ENCODE data around the gene TRAF5. TPM values are rescaled to one million over a fixed set of nuclear protein-coding genes. Genes with fewer than 3 reads are reported as not detected.
A peak's percentile ranks its signal among the peaks of the same experiment; 100 is the strongest.

TRAF5 gene
- total RNA-seq, 1 experiment from 2014 or later, result 6.5 TPM

DNA sequence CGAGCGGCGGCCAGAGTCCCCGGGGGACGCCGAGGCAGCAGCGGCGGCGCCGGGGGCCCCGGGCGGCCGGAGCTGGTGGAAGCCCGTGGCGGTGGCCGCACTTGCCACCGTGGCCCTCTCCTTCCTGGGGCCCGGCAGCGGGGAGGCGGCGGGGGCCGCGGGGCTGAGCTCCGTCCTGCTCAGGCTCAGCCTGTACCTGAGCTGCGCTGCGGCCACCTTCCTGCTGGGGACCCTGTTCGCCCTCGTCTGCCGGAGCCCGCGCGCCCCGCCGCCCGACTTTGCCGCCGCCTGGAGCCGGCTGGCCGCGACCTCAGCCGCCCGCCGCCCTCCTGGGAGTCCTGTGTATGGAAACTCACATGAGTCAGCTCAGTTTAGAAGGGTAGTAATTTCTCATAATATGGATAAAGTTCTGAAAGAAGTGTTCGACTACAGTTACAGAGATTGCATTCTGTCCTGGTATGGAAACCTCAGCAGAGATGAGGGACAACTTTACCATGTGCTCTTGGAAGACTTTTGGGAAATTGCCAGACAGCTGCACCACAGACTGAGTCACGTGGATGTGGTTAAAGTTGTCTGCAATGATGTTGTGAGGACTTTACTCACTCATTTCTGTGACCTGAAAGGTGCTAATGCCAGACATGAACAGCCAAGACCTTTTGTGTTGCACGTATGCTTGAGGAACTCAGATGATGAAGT is 90.1 kb downstream of the TRAF5 start:
- peak; percentile 73 for DNase-seq (ENCODE audit: low read depth)

GRCh38 chr1:211420389-211420788 is 93.8 kb downstream of the TRAF5 start:
- peak; percentile 53 for DNase-seq (ENCODE audit: low read depth)

- DNase-seq (ENCODE audit: low read depth), result no peak
Observed at GRCh38 chr1:211420845-211421454, 94.3 kb downstream of the TRAF5 start.

- no peak for DNase-seq (ENCODE audit: low read depth)
Observed at GRCh38 chr1:211424018-211424417, 97.4 kb downstream of the TRAF5 start.

Other genes starting within 250 kb of the TRAF5 start
- gene KCNH1, start 192.7 kb upstream of the TRAF5 start, total RNA-seq (2014; rRNA removed; shearing (Covaris generic)), result 2.4 and 3.1 TPM in 2 replicates
- gene RCOR3, start 67.5 kb upstream of the TRAF5 start, total RNA-seq (2014; rRNA removed; shearing (Covaris generic)), result 9.8 and 10.1 TPM in 2 replicates
- gene RD3, start 165.3 kb downstream of the TRAF5 start, total RNA-seq (2014; rRNA removed; shearing (Covaris generic)), result not detected in 2 replicates